Colonic mucosa (tissue), 4 donors: ENCODE data around the gene MUS81. TPM values are rescaled to one million over a fixed set of nuclear protein-coding genes. Genes with fewer than 3 reads are reported as not detected.
A peak's percentile ranks its signal among the peaks of the same experiment; 100 is the strongest.

Experiments
- DNase-seq: peaks from one replicate; pipeline ENCODE4 v3.0.0-alpha.2; 2020
- H3K27ac ChIP-seq: fragments of 200-600 bp; one replicate; pipeline ENCODE4 v1.8.0; 2021
- H3K27me3 ChIP-seq: fragments of 200-600 bp; one replicate; pipeline ENCODE4 v1.8.0; 2021
- H3K36me3 ChIP-seq: fragments of 200-600 bp; one replicate; pipeline ENCODE4 v1.8.0; 2021
- H3K4me1 ChIP-seq: fragments of 200-600 bp; one replicate; pipeline ENCODE4 v1.8.0; 2021; ENCODE audit warnings: mild to moderate bottlenecking
- H3K4me3 ChIP-seq: fragments of 200-600 bp; one replicate; pipeline ENCODE4 v1.8.0; 2021
- H3K9ac ChIP-seq, 2 donors: one replicate each; pipeline ENCODE4 v1.7.0; 2013; ENCODE audit warnings: control low read depth in 2 of 2, low read depth in 2 of 2, low read length in 2 of 2
- H3K9me3 ChIP-seq: fragments of 200-600 bp; one replicate; pipeline ENCODE4 v1.8.0; 2021
- CTCF ChIP-seq: fragments of 200-600 bp; IDR thresholded peaks from one replicate; pipeline ENCODE4 v1.8.0; 2022; ENCODE audit warnings: antibody characterized with exemption, mild to moderate bottlenecking
- intact Hi-C: fragments of 100-400 bp; cut with DNase I; formaldehyde crosslinking; loops from one replicate; pipeline ENCODE4 v1.14.1; 2022
- total RNA-seq, 2 donors: library from RNA; stranded (reverse); fragmentation: NEBNext Ultra II Directional in 1 of 2; extraction: Animal tissue kit (Norgen Biotek cat#: 25700) in 1 of 2; gene quantifications; one replicate each; pipeline ENCODE4 v1.2.1, GENCODE V29; 2021
- donor health status: healthy.
- donor health status: DM: no; HTN: no; CAD: no.
- donor health status: DM: no; HTN: no; CAD: no.

The MUS81 gene
- total RNA-seq, 2 donors from 2014 or later, result 47.2 to 62.5 TPM

DNA sequence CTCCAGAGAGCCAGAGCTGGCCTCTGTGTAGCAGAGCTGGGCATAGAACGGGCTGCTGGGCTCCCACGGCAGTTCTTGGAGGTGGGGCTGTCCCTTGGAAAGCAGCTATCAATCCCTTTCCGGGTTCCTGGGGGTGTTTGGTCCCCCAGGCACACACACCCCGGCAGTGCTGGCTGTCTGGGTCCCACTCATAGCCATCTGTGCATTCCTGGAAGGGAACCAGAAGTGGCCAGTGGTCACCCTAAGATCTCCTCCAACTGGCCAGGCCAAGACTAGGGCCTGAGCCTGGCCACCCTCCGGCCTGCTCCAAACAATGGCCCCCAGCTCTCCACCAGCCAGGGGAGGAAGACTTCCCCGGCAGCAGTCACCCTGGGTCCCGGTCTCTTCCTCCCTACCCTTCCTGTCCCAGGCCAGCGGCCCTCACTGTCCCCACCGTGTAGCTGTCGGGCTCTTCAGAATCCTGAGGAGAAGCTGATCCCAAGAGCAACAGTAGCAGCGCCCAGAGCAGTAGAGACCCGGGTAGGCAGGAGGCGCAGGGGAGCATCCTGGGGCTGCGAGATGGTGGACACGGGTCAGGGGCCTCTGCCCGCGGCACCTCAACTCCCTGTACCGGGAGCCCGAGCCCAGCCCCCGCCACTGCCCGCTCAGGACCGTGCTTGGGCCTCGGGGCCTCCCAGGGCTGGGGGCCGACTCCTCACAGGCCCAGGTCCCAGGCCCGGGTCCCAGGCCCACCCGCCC is 11.7 kb downstream of the MUS81 start:
- peak overlapping the region; percentile 65 to 75 for H3K9ac ChIP-seq
- no peak for DNase-seq
- peak overlapping the region; percentile 33 for H3K4me3 ChIP-seq

DNA sequence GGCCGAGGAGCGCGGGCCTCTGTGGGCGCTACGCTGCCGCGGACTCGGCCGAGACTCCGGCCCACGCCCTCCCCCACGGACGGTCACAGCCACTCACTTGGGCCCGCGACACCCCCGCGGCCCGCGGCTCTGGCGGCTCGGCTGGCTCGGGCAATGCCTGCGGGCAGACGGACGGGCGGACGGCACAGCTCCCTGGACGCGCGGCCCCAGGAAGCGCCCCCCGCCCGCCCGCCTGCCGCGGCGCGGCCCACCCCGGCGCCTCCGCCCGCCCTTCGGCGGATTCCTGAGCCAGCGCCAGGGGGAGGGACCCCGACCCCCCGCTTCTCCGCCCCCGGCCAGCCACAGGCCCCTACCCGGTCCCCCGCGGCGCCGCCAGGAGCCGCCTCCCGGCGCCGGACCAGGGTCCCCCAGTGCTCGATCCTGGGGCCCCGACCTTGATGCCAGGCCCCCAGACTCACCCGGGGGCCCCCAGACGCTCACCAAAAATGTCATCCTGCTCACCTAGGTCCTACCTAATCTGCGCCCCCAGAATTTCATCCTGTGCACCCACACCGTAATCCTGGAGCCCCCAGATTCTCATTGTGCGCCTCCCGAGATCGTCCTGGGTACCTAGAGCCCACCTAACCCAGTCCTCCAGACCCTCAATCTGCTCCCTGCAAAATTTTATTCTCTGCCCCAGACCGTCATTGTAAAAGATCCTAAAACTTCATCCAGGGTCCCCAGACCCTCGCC is 12.5 kb downstream of the MUS81 start, which contains the start of gene EFEMP2:
EFEMP2 (minus strand) TSS at position 215 of the 732 bp plus-strand sequence. CDS start 446 bp downstream, outside the sequence.
- no peak for TF ChIP-seq CTCF
- H3K9me3 ChIP-seq, result no peaks in the 10 kb centered on the region
- H3K27ac ChIP-seq, result peak within 1 kb of the TSS; percentile 67
- H3K36me3 ChIP-seq, result no peaks in the 10 kb centered on the region
- no peak for DNase-seq
- intact Hi-C loops, result no loop called here
- H3K9ac ChIP-seq, result peak within 1 kb of the TSS; percentile 75 to 88
- no peaks in the 10 kb centered on the region for H3K27me3 ChIP-seq
- H3K4me3 ChIP-seq, result peak within 1 kb of the TSS; percentile 33
- no peaks in the 10 kb centered on the region for H3K4me1 ChIP-seq

More for the DNA sequence above, 11.7 kb downstream of the MUS81 start:
- peak overlapping the region; percentile 67 for H3K27ac ChIP-seq
- H3K27me3 ChIP-seq, result no peaks in the 10 kb centered on the region
- TF ChIP-seq CTCF, result no peak
- H3K9me3 ChIP-seq, result no peaks in the 10 kb centered on the region
- H3K36me3 ChIP-seq, result no peaks in the 10 kb centered on the region
- intact Hi-C loops, result no loop called here
- H3K4me1 ChIP-seq, result no peaks in the 10 kb centered on the region

DNA sequence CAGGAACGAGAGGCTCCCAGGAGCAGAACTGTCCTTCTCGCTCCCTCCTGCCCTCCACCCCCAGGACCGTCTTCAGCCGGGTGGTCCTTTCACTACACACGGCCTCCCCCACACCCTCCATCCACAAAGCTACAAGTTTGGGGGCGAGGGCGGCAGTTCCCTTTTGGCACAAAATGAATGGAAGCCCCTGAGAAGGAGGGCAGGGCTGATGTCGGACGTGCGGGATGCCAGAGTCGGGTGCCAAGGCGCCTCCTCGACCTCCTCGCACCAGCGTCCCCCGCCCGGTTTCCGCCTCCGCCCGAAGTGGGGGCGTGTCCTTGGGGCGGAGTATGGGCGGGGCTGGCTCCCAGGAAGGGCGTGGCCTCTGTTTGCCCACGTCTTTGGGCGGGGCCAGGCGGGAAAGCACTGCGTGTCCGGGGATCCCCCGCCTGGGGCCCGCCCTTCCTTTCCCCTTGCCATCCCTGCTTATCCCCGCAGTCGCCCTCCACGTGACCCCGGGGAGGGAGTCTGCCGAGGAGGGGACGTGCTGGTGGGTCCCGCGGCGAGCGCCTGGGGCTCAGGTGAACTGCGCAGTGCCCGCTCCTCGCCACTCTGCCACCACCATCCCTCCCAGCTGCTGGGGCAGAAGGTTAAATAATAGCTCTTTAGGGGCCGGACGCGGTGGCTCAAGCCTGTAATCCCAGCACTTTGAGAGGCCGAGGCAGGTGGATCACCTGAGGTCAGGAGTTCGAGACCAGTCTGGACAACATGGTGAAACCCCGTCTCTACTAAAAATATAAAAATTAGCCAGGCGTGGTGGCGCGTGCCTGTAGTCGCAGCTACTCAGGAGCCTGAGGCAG is 13.3 kb downstream of the MUS81 start:
- H3K27me3 ChIP-seq, result no peaks in the 10 kb centered on the region
- H3K4me3 ChIP-seq, result peak overlapping the region; percentile 33
- intact Hi-C loops, result no loop called here
- no peak for TF ChIP-seq CTCF
- H3K9me3 ChIP-seq, result no peaks in the 10 kb centered on the region
- H3K36me3 ChIP-seq, result no peaks in the 10 kb centered on the region
- DNase-seq, result peak; percentile 97
- H3K9ac ChIP-seq, result peak overlapping the region; percentile 75 to 88
- no peaks in the 10 kb centered on the region for H3K4me1 ChIP-seq
- peak overlapping the region; percentile 63 for H3K27ac ChIP-seq

GRCh38 chr11:65879617-65880016 is 19.4 kb downstream of the MUS81 start, which contains the start of gene CTSW:
Gene CTSW, plus strand, starts transcription at chr11:65879837. Its CDS starts 18 bp downstream, at chr11:65879855.
- TF ChIP-seq CTCF, result no peak
- Histone ChIP-seq H3K9me3 (no peaks in the 10 kb centered on the region), H3K27me3 (no peaks in the 10 kb centered on the region), H3K27ac (no peak within 1 kb of the TSS), H3K4me3 (no peak within 1 kb of the TSS), H3K36me3 (peaks cover 7% of the 10 kb centered on the region), H3K9ac (no peak within 1 kb of the TSS), H3K4me1 (no peaks in the 10 kb centered on the region)
- intact Hi-C loops, result no loop called here
- no peak for DNase-seq

DNA sequence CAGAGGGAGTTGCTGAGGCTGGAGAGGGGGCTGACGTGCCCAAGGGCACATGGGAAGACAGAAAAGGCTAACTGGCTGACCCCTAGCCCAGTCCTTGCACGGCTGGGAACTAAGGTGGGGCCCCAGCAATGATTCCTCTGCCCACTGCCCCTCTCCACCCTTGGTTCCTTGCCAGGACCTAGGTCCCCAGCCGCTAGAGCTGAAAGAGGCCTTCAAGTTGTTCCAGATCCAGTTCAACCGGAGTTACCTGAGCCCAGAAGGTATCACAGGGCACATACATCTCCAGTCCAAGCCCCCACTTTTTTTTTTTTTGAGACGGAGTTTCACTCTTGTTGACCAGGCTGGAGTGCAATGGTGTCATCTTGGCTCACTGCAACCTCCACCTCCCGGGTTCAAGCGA is 19.8 kb downstream of the MUS81 start:
- peaks cover 7% of the 10 kb centered on the region for H3K36me3 ChIP-seq
- DNase-seq, result no peak
- no peak overlapping the region for H3K9ac ChIP-seq
- intact Hi-C loops, result no loop called here
- H3K4me3 ChIP-seq, result no peak overlapping the region
- no peak overlapping the region for H3K27ac ChIP-seq
- TF ChIP-seq CTCF, result no peak
- H3K4me1 ChIP-seq, result no peaks in the 10 kb centered on the region
- H3K9me3 ChIP-seq, result no peaks in the 10 kb centered on the region
- no peaks in the 10 kb centered on the region for H3K27me3 ChIP-seq
